Measurements from ENCODE around the gene SLC34A3.

GRCh38 chr9:137250329-137251193 lies 19.9 kb downstream of the SLC34A3 start:
- TF ChIP-seq EZH2 (IDR thresholded peaks at IDR 0.05; ENCODE audit: low read depth) (no peak), CTCF (conservative IDR thresholded peaks at IDR 0.05) (no peak)

All from PC-9 (cell line).